ENCODE data around the gene CCDC192. TPM values are rescaled to one million over a fixed set of nuclear protein-coding genes. Genes with fewer than 3 reads are reported as not detected.
"Not testable (repeated sequence)": the region's sequence is repeated elsewhere in the genome, so short reads cannot be mapped to it uniquely, and the experiment has no call there.

Gene CCDC192
- total RNA-seq, 1 donor from 2014 or later = 0.26 TPM

DNA sequence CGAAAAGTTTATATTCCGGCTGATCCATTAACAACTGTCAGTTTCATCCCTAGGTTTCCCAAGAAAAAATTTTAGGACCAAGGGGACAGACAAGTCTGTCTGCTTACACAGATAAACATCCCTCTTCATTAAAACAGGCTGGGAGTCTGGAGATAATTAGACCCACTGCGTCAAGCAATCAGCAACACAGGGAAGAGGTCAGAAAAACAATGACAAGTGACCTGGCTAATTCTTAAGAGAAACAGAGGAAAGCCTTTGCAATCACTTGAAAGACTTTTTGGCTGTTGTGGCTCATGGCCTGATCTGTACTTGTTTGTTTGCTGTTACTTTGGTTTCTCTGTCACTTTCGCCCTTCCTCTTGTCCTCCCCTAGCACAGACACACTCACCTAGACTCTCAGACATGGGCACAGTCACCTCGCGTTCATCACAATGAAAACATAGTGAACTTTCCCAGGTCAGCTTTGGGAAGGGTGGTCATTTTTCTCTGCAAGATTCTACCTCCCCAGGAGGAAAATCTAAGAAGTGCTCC, 2.9 kb upstream of the CCDC192 start:
- Mint-ChIP-seq H3K4me1 (ENCODE audit: unreplicated experiment) (peaks cover 7% of the 10 kb centered on the region), H3K4me3 (ENCODE audit: unreplicated experiment) (no peak overlapping the region), H3K27ac (ENCODE audit: unreplicated experiment) (no peak overlapping the region), H3K36me3 (ENCODE audit: low read depth, unreplicated experiment) (no peaks in the 10 kb centered on the region), H3K27me3 (ENCODE audit: unreplicated experiment) (no peaks in the 10 kb centered on the region), H3K9me3 (ENCODE audit: unreplicated experiment) (no peaks in the 10 kb centered on the region)
- TF ChIP-seq, protein P1, sequence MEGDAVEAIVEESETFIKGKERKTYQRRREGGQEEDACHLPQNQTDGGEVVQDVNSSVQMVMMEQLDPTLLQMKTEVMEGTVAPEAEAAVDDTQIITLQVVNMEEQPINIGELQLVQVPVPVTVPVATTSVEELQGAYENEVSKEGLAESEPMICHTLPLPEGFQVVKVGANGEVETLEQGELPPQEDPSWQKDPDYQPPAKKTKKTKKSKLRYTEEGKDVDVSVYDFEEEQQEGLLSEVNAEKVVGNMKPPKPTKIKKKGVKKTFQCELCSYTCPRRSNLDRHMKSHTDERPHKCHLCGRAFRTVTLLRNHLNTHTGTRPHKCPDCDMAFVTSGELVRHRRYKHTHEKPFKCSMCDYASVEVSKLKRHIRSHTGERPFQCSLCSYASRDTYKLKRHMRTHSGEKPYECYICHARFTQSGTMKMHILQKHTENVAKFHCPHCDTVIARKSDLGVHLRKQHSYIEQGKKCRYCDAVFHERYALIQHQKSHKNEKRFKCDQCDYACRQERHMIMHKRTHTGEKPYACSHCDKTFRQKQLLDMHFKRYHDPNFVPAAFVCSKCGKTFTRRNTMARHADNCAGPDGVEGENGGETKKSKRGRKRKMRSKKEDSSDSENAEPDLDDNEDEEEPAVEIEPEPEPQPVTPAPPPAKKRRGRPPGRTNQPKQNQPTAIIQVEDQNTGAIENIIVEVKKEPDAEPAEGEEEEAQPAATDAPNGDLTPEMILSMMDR (IDR thresholded peaks at IDR 0.05; ENCODE audit: unreplicated experiment) = no peak
- no peak for DNase-seq (ENCODE audit: low spot score)

DNA sequence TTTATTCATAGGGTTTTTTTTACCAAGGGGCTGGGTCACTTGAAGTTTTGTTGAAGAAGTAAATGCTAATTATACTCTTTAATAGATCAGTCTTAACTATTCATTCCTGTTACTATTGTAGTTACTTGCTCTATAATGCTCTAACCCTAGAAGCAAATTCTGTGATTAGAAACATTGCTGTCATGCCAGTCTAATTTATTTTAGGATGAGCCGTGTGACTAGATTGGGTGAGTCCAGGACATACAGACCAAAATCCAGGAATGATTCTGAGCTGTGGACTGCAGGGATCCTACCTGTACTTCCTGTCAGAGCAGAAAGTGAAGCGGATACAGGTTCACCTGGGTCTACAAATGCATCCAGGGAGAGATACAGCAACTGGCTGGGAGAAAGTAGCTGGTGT, 757 bp upstream of the CCDC192 start:
- Mint-ChIP-seq H3K27me3 (ENCODE audit: unreplicated experiment) (no peaks in the 10 kb centered on the region), H3K36me3 (ENCODE audit: low read depth, unreplicated experiment) (no peaks in the 10 kb centered on the region), H3K4me3 (ENCODE audit: unreplicated experiment) (no peak overlapping the region), H3K9me3 (ENCODE audit: unreplicated experiment) (no peaks in the 10 kb centered on the region), H3K27ac (ENCODE audit: unreplicated experiment) (no peak overlapping the region), H3K4me1 (ENCODE audit: unreplicated experiment) (peaks cover 7% of the 10 kb centered on the region)
- TF ChIP-seq, protein P1 (IDR thresholded peaks at IDR 0.05; ENCODE audit: unreplicated experiment) = no peak
- DNase-seq (ENCODE audit: low spot score) = no peak

DNA sequence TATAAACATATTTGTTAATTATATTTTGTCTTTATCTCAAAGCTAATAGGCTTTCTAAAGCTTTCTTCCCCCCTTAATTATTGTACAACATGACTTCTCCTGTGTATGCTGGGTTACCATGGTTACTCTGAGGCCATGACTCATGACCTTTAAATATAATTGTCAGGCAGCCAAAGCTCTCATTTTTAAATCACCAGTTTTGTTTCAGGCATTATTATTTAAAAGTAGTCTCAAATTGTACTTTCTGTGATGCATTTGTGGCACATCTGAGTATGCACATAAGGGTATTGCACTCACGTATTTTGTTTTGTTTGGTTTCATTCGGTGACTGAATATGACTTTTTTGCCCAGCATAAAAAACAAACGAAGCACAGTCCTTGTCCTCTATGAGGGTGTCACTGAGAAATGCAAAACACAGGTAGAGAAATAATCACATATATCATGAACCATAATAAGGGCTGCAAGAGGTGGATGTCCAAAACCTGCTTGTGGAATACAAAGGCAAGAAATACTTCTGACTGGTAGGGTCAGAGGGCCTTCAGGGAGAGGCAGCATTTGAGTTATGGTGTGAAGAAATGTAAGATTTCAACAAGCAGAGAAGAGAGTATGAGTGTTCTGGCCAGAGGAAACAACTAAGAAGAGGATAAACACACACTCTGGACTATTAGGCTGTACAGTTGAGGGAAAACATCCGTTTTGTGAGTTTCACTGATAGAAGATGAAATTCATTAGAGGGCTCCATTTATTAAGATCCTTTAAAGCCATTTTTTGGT, 2.1 kb downstream of the CCDC192 start:
- peak overlapping the region; percentile 44 for H3K27ac Mint-ChIP-seq (ENCODE audit: unreplicated experiment)

DNA sequence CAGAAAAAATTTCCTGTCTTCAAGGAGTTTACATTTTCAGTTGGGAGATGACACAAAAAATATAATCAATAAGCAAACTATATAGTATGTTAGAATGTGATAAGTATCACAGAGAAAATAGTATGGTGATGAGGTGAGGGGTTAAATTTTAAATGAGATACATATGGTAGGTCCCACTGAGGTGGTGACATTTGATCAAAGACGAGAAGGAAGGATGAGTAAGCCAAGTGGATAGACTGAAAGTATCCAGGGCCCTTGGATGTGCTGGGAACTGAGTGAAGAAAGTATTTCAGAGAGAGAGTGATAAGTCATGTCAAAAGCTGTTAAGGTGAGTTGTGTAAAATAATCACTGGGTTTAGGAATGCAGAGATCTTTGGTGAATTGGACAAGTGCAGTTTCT, 3.5 kb downstream of the CCDC192 start:
- no peak for DNase-seq (ENCODE audit: low spot score)
- Mint-ChIP-seq H3K4me1 (ENCODE audit: unreplicated experiment) (peaks cover 2% of the 10 kb centered on the region), H3K9me3 (ENCODE audit: unreplicated experiment) (no peaks in the 10 kb centered on the region), H3K27ac (ENCODE audit: unreplicated experiment) (no peak overlapping the region), H3K27me3 (ENCODE audit: unreplicated experiment) (no peaks in the 10 kb centered on the region), H3K36me3 (ENCODE audit: low read depth, unreplicated experiment) (no peaks in the 10 kb centered on the region), H3K4me3 (ENCODE audit: unreplicated experiment) (no peak overlapping the region)
- TF ChIP-seq, protein P1 (IDR thresholded peaks at IDR 0.05; ENCODE audit: unreplicated experiment) = no peak

More for the DNA sequence above, 2.1 kb downstream of the CCDC192 start:
- Mint-ChIP-seq H3K27me3 (ENCODE audit: unreplicated experiment) (no peaks in the 10 kb centered on the region), H3K36me3 (ENCODE audit: low read depth, unreplicated experiment) (no peaks in the 10 kb centered on the region), H3K9me3 (ENCODE audit: unreplicated experiment) (no peaks in the 10 kb centered on the region), H3K4me3 (ENCODE audit: unreplicated experiment) (no peak overlapping the region), H3K4me1 (ENCODE audit: unreplicated experiment) (peaks cover 4% of the 10 kb centered on the region)
- DNase-seq (ENCODE audit: low spot score) = no peak
- TF ChIP-seq, protein P1 (IDR thresholded peaks at IDR 0.05; ENCODE audit: unreplicated experiment) = no peak

DNA sequence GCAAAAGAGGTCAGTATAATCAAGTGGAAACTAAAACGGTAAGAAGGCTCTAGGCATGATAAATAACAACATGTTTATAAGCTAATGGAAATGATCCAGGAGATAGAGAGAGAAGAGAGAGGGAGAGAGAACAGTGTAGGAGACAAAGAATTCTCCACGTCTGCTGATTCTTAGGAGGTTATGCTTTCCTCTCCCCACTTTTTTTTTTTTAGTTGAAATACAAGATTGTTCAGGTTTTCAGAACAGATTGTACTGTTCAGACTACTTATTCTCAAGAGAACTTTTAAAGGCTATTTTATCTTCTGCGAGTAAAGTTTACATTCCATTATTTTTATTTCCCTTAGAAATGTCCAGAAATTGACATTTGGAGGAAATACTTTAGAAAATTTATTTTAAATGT, 4.0 kb downstream of the CCDC192 start:
- H3K4me1 Mint-ChIP-seq (ENCODE audit: unreplicated experiment) = peaks cover 2% of the 10 kb centered on the region
- no peaks in the 10 kb centered on the region for H3K27me3 Mint-ChIP-seq (ENCODE audit: unreplicated experiment)
- DNase-seq (ENCODE audit: low spot score) = no peak
- no peak overlapping the region for H3K4me3 Mint-ChIP-seq (ENCODE audit: unreplicated experiment)
- H3K36me3 Mint-ChIP-seq (ENCODE audit: low read depth, unreplicated experiment) = no peaks in the 10 kb centered on the region
- H3K9me3 Mint-ChIP-seq (ENCODE audit: unreplicated experiment) = no peaks in the 10 kb centered on the region
- TF ChIP-seq, protein P1 (IDR thresholded peaks at IDR 0.05; ENCODE audit: unreplicated experiment) = no peak
- H3K27ac Mint-ChIP-seq (ENCODE audit: unreplicated experiment) = no peak overlapping the region

DNA sequence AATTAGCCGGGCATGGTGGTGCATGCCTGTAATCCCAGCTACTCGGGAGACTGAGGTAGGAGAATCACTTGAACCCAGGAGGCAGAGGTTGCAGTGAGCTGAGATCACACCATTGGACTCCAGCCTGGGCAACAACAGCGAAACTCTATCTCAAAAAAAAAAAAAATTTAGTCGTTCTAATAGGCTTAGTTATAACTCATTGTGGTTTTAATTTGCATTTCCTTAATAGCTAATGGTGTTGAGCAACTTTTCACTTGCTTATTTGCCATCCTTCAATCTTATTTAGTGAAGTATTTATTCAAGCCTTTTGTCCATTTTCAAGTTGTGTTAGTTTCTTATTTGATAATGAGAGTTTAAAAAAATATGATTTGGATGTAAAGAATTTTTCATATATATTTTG, 9.9 kb downstream of the CCDC192 start:
- H3K27me3 Mint-ChIP-seq (ENCODE audit: unreplicated experiment); H3K36me3 Mint-ChIP-seq (ENCODE audit: low read depth, unreplicated experiment); DNase-seq (ENCODE audit: low spot score); H3K27ac Mint-ChIP-seq (ENCODE audit: unreplicated experiment); H3K9me3 Mint-ChIP-seq (ENCODE audit: unreplicated experiment); H3K4me3 Mint-ChIP-seq (ENCODE audit: unreplicated experiment): not testable (repeated sequence)
- peaks cover 12% of the 10 kb centered on the region for H3K4me1 Mint-ChIP-seq (ENCODE audit: unreplicated experiment)
